Peyer's patch (tissue), 4 donors: ENCODE measurements around the gene GOLGA5. TPM values are rescaled to one million over a fixed set of nuclear protein-coding genes. Genes with fewer than 3 reads are reported as not detected.

ENCODE experiments used
- DNase-seq, 3 donors: peaks; one replicate each; pipeline ENCODE4 v3.0.0-alpha.2; 2017 to 2019
- H3K27ac ChIP-seq, 4 donors: fragments of 200-600 bp; sonication (generic); one replicate each; pipeline ENCODE4 v1.5.1; 2016 to 2019
- H3K27me3 ChIP-seq, 2 donors: fragments of 200-600 bp; sonication (generic); one replicate each; pipeline ENCODE4 v1.5.1; 2019
- H3K36me3 ChIP-seq, 3 donors: fragments of 200-600 bp; sonication (generic); one replicate each; pipeline ENCODE4 v1.5.1; 2016 to 2019
- H3K4me1 ChIP-seq, 4 donors: fragments of 200-600 bp; sonication (generic); one replicate each; pipeline ENCODE4 v1.5.1; 2016 to 2019
- H3K4me3 ChIP-seq, 4 donors: fragments of 200-600 bp; sonication (generic); 1 replicate in 3 of 4; 2 replicates in 1 of 4; pipeline ENCODE4 v1.5.1; 2016 to 2019; ENCODE audit warnings: mild to moderate bottlenecking in 1 of 4
- H3K9me3 ChIP-seq, 4 donors: fragments of 200-600 bp; sonication (generic); one replicate each; pipeline ENCODE4 v1.5.1; 2016 to 2019; ENCODE audit warnings: mild to moderate bottlenecking in 1 of 4
- POLR2A ChIP-seq, 2 donors: fragments of 450-650 bp; IDR thresholded peaks; one replicate each; pipeline ENCODE4 v1.5.1; 2017; ENCODE audit warnings: antibody characterized with exemption in 2 of 2, mild to moderate bottlenecking in 2 of 2, moderate library complexity in 2 of 2
- total RNA-seq, 4 donors: library from RNA; depleted of rRNA; stranded (reverse); fragments of >200 nt; gene quantifications; one replicate each; pipeline ENCODE4 v1.1.0, GENCODE V29; 2016
- TF ChIP-seq, protein P1 (sequence below), 6 experiments: fragments of 450-650 bp in 4 of 6; fragments of 200-600 bp in 2 of 6; sonication (generic) in 1 of 6; IDR thresholded peaks; one replicate each; pipeline ENCODE4 v1.5.1; 2017 to 2019; ENCODE audit warnings: antibody characterized with exemption in 6 of 6, mild to moderate bottlenecking in 3 of 6, moderate library complexity in 1 of 6

Gene GOLGA5
- total RNA-seq, 4 donors from 2014 or later: 29.9 to 49.5 (median 34.6) TPM

DNA sequence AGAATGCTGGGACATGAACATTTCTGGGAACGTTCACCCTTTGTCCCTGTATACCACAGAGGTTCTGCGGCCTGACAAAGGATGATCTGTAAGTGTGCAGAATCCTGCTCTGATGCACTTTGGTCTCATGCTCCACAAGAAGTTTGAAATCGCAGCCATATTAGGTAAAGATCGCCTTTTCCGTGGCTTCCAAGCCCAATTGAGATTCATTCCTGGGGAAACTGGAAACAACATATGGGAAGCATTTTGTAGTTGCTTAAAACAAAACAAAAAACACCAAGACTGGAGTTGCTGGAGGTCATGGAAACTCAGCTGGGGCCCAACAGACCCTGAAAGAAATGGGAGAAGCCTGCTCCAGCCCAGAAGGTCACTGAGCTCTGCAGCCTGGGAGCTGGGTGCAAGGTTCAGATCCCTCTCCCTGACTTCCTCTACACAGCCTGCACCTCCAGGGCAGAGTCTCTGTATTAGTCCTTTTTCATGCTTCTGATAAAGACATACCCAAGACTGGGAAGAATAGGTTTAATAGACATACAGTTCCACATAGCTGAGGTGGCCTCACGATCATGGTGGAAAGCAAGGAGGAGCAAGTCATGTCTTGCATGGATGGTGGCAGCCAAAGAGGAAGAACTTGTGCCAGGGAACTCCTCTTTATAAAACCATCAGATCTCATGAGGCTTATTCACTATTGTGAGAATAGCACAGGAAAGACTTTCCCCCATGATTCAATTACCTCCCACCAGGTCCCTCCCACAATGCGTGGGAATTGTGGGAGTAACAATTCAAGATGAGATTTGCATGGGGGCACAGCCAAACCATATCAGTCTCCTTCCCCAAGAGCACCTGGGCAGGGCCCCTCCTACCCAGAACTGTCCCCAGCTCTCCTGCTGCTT lies 68.0 kb downstream of the GOLGA5 start:
- DNase-seq: no peak
- Histone ChIP-seq H3K36me3 (no peaks in the 10 kb centered on the region), H3K4me1 (no peaks in the 10 kb centered on the region), H3K4me3 (no peak overlapping the region), H3K9me3 (no peaks in the 10 kb centered on the region), H3K27me3 (no peaks in the 10 kb centered on the region), H3K27ac (no peak overlapping the region)
- TF ChIP-seq, protein P1, sequence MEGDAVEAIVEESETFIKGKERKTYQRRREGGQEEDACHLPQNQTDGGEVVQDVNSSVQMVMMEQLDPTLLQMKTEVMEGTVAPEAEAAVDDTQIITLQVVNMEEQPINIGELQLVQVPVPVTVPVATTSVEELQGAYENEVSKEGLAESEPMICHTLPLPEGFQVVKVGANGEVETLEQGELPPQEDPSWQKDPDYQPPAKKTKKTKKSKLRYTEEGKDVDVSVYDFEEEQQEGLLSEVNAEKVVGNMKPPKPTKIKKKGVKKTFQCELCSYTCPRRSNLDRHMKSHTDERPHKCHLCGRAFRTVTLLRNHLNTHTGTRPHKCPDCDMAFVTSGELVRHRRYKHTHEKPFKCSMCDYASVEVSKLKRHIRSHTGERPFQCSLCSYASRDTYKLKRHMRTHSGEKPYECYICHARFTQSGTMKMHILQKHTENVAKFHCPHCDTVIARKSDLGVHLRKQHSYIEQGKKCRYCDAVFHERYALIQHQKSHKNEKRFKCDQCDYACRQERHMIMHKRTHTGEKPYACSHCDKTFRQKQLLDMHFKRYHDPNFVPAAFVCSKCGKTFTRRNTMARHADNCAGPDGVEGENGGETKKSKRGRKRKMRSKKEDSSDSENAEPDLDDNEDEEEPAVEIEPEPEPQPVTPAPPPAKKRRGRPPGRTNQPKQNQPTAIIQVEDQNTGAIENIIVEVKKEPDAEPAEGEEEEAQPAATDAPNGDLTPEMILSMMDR (IDR thresholded peaks at IDR 0.05): no peak
- TF ChIP-seq POLR2A (IDR thresholded peaks at IDR 0.05): no peak

DNA sequence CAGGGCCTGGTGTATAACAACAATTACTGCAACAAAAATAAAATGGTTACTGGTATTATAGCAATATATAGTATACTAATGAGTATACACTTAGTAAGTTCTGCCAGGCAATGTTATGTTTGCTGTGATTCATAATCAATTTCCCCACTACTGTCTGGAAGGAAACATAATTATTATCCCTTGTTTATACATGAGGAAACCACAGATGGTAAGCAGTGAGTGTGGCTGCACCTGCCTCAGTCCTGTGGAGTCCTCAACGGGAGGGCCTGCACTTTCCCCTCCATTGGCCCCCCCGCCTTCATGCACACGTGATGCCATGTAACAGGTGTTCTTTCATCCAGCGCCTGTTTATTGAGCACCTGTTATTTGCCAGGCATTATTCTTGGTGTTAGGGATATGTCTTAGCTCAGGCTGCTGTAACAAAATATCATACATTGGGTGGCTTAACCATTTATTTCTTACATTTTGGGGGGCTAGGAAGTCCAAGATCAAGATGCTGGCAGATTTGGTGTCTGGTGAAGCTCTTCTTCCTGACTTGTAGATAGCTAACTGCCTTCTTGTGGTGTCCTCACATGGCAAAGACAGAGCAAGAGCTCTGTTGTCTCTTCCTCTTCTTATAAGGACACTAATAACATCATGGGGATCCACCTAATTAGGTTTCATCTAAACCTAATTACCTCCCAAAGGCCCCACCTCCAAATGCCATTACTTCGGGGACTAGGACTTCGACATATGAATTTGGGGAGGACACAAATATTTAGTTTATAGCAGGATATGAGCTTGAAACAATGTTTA lies 69.4 kb downstream of the GOLGA5 start:
- H3K36me3 ChIP-seq: no peaks in the 10 kb centered on the region
- no peak overlapping the region for H3K27ac ChIP-seq
- DNase-seq: peak in 1 of 3 donors; percentile 50
- H3K4me1 ChIP-seq: no peaks in the 10 kb centered on the region
- TF ChIP-seq, protein P1 (IDR thresholded peaks at IDR 0.05): no peak
- TF ChIP-seq POLR2A (IDR thresholded peaks at IDR 0.05): no peak
- no peaks in the 10 kb centered on the region for H3K27me3 ChIP-seq
- H3K4me3 ChIP-seq: no peak overlapping the region
- no peaks in the 10 kb centered on the region for H3K9me3 ChIP-seq

DNA sequence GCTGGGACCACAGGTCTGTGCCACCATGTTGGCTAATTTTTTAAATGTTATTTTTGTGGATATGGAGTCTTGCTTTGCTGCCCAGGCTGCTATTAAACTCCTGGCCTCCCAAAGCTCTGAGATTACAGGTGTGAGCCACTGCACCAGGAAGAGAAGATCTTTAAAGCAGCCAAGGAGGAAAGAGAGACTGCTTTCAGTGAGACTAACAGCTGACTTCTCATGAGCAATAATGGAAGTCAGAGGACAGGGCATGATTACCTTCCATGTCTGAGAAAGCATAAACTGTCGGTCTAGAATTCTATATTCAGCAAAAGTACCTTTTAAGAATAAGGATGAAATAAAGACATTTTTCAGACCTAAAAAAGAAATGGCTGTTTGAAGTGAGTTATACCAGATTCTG lies 71.6 kb downstream of the GOLGA5 start:
- no peak for DNase-seq
- Histone ChIP-seq H3K36me3 (no peaks in the 10 kb centered on the region), H3K27ac (no peak overlapping the region), H3K4me3 (no peak overlapping the region), H3K9me3 (no peaks in the 10 kb centered on the region), H3K4me1 (no peaks in the 10 kb centered on the region), H3K27me3 (no peaks in the 10 kb centered on the region)
- TF ChIP-seq, protein P1 (IDR thresholded peaks at IDR 0.05): no peak
- no peak for TF ChIP-seq POLR2A (IDR thresholded peaks at IDR 0.05)

DNA sequence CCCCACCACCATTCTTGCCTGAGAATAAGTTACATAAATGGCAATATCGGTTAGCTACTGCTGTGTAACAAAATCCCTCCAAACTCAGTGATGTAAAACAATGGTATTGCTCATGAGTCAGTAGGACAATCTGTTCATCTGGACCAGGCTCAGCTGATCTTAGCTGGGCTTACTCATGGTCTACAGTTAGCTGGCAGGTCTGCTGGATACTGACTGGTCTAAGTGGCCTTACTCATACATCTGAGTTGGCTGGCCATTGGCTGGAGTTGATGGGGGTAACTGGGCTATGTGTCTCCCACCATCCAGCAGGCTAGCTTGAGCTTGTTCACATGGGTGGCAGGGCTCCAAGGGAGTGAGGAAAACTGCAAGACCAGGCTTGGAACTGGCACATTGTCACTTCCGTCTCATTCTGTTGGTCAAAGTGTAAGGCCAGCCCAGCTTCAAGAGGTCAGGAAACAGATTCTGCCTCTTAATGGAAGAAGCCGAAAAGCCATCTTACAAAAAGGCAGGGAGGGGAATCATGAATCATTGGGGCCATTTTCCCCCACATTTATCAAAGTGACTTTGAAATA lies 72.2 kb downstream of the GOLGA5 start:
- no peaks in the 10 kb centered on the region for H3K4me1 ChIP-seq
- TF ChIP-seq POLR2A (IDR thresholded peaks at IDR 0.05): no peak
- TF ChIP-seq, protein P1 (IDR thresholded peaks at IDR 0.05): no peak
- DNase-seq: no peak
- H3K27ac ChIP-seq: no peak overlapping the region
- H3K27me3 ChIP-seq: no peaks in the 10 kb centered on the region
- no peak overlapping the region for H3K4me3 ChIP-seq
- no peaks in the 10 kb centered on the region for H3K36me3 ChIP-seq
- no peaks in the 10 kb centered on the region for H3K9me3 ChIP-seq

DNA sequence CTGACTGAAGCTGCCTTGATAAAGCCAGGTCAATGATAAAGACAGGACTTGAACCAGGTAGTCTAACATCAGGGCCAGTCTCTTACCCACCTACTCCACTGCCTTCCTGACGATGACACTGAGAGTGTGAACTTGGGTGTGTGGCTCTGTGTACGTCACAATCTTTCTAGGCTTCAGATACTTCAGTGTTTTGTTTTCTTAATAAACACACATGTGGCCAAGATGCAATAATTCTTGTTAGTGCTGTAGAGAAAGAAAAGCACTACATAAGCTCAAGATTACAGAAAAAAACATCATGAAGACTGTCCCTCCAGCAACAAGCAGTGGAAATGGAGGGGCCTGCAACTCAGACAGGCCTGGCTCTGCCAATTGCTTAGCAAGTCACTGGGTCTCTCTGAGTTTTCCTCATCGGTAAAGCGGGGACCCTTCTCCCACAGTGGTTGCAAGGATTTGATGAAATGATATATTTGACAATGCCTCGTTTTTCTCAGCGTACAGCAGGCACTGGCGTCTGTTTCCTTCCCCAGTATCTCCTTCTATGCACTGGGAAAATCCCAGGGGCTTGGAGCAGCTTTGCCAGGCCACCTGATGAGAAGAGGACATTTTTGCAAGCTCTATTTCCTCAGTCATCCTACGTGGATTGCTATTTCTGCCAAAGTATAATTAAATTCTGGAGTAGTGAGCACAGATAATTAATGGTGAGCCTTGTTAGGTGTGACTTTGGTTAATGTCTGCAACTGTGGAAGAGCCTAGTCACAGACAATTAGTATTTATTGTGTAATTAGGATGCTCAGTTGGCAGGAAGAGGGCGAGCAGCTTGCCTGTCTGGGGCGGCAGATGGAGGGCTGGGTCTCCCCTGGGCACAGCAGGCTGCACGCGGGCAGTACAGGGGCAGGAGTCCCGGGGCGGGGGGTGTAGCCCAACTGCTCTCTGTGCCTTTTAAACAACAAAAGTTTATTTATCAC lies 73.1 kb downstream of the GOLGA5 start:
- no peak for DNase-seq
- no peaks in the 10 kb centered on the region for H3K9me3 ChIP-seq
- H3K27me3 ChIP-seq: no peaks in the 10 kb centered on the region
- no peak overlapping the region for H3K27ac ChIP-seq
- H3K4me3 ChIP-seq: no peak overlapping the region
- H3K36me3 ChIP-seq: no peaks in the 10 kb centered on the region
- H3K4me1 ChIP-seq: no peaks in the 10 kb centered on the region
- TF ChIP-seq, protein P1 (IDR thresholded peaks at IDR 0.05): no peak
- TF ChIP-seq POLR2A (IDR thresholded peaks at IDR 0.05): no peak
